GM12873 (cell line): ENCODE data around the gene FBXO9.

Source experiments
- CTCF ChIP-seq: IDR thresholded peaks from 2 replicates; pipeline ENCODE4 v1.5.1; 2012; ENCODE audit warnings: low read depth, mild to moderate bottlenecking, moderate library complexity, low read length, control low read depth; ENCODE audit not compliant: insufficient read depth; ENCODE audit errors: missing control alignments

The FBXO9 gene

GRCh38 chr6:53045891-53046673, 19.1 kb upstream of the FBXO9 start:
- TF ChIP-seq CTCF, result no peak

GRCh38 chr6:53048431-53049195, 16.6 kb upstream of the FBXO9 start:
- no peak for TF ChIP-seq CTCF

- TF ChIP-seq CTCF, result no peak
Measured at GRCh38 chr6:53049415-53049814, 15.8 kb upstream of the FBXO9 start.

- no peak for TF ChIP-seq CTCF
Measured at GRCh38 chr6:53054532-53054931, 10.7 kb upstream of the FBXO9 start.

GRCh38 chr6:53055873-53056272, 9.3 kb upstream of the FBXO9 start:
- TF ChIP-seq CTCF, result no peak

- no peak for TF ChIP-seq CTCF
Measured at GRCh38 chr6:53056273-53056672, 8.9 kb upstream of the FBXO9 start.

- no peak for TF ChIP-seq CTCF
Measured at GRCh38 chr6:53058388-53059195, 6.6 kb upstream of the FBXO9 start.
